Keratinocyte (primary cell): Measurements from ENCODE around the gene NPM3. TPM values are rescaled to one million over a fixed set of nuclear protein-coding genes. Genes with fewer than 3 reads are reported as not detected.

Experiments used
- DNase-seq: peaks from one replicate; pipeline ENCODE4 v3.0.0-alpha.2; 2011; ENCODE audit warnings: low read depth, missing footprints, low spot score
- FAIRE-seq: peaks from 2 replicates; lab custom pipeline; 2011; peaks lifted over from hg19 to GRCh38; lab: Jason Lieb, UNC
- H2AFZ ChIP-seq: 2 replicates; pipeline ENCODE4 v1.6.0; 2012; ENCODE audit warnings: low read length, control low read depth, inconsistent platforms; ENCODE audit not compliant: control insufficient read depth
- H3K27ac ChIP-seq: 2 replicates; pipeline ENCODE4 v1.5.1; 2011; ENCODE audit warnings: low read length; ENCODE audit not compliant: control insufficient read depth, insufficient read depth
- H3K27me3 ChIP-seq: 3 replicates; pipeline ENCODE4 v1.6.0; 2011; ENCODE audit warnings: low read length; ENCODE audit not compliant: control insufficient read depth, insufficient read depth; ENCODE audit errors: extremely low read depth
- H3K36me3 ChIP-seq, 2 experiments: 2 replicates in 1 of 2; 3 replicates in 1 of 2; pipeline ENCODE4 v1.5.1; 2011; ENCODE audit warnings: low read length in 2 of 2, mild to moderate bottlenecking in 1 of 2; ENCODE audit not compliant: control insufficient read depth in 2 of 2, insufficient read depth in 2 of 2; ENCODE audit errors: extremely low read depth in 1 of 2
- H3K4me1 ChIP-seq: 3 replicates; pipeline ENCODE4 v1.5.1; 2011; ENCODE audit warnings: low read length; ENCODE audit not compliant: control insufficient read depth, insufficient read depth; ENCODE audit errors: extremely low read depth
- H3K4me2 ChIP-seq: 3 replicates; pipeline ENCODE4 v1.6.0; 2011; ENCODE audit warnings: low read depth, low read length; ENCODE audit not compliant: control insufficient read depth, insufficient read depth; ENCODE audit errors: extremely low read depth
- H3K4me3 ChIP-seq, 3 experiments: fragments of 200-600 bp in 1 of 3; sonication (generic) in 1 of 3; 2 replicates in 2 of 3; 3 replicates in 1 of 3; pipeline ENCODE4 v1.5.1; 2011 to 2016; ENCODE audit warnings: low read length in 3 of 3, mild to moderate bottlenecking in 3 of 3, control low read depth in 2 of 3, inconsistent platforms in 1 of 3, low read depth in 1 of 3, mixed read lengths in 1 of 3, mixed run types in 1 of 3, moderate library complexity in 1 of 3; ENCODE audit not compliant: control insufficient read depth in 2 of 3, insufficient read depth in 2 of 3; ENCODE audit errors: extremely low read depth in 1 of 3
- H3K79me2 ChIP-seq: 2 replicates; pipeline ENCODE4 v1.6.0; 2012; ENCODE audit warnings: low read length; ENCODE audit not compliant: control insufficient read depth, insufficient read depth
- H3K9ac ChIP-seq: 3 replicates; pipeline ENCODE4 v1.6.0; 2011; ENCODE audit warnings: low read length; ENCODE audit not compliant: control insufficient read depth, insufficient read depth; ENCODE audit errors: extremely low read depth
- H3K9me1 ChIP-seq: 3 replicates; pipeline ENCODE4 v1.6.0; 2011; ENCODE audit warnings: low read length; ENCODE audit not compliant: control insufficient read depth, insufficient read depth; ENCODE audit errors: extremely low read depth
- H3K9me3 ChIP-seq: 2 replicates; pipeline ENCODE4 v1.5.1; 2012; ENCODE audit warnings: low read depth, low read length; ENCODE audit not compliant: control insufficient read depth
- H4K20me1 ChIP-seq: 3 replicates; pipeline ENCODE4 v1.6.0; 2011; ENCODE audit warnings: low read length; ENCODE audit not compliant: control insufficient read depth, insufficient read depth; ENCODE audit errors: extremely low read depth
- CTCF ChIP-seq, 3 experiments: IDR thresholded peaks in 1 of 3; conservative IDR thresholded peaks in 1 of 3; optimal IDR thresholded peaks in 1 of 3; 2 replicates in 2 of 3; 3 replicates in 1 of 3; pipeline versions ENCODE3 to v1.5.1; 2011; ENCODE audit warnings: low read length in 3 of 3, mild to moderate bottlenecking in 3 of 3, moderate library complexity in 2 of 3, control low read depth in 1 of 3, inconsistent platforms in 1 of 3; ENCODE audit not compliant: insufficient read depth in 2 of 3; ENCODE audit errors: extremely low read depth in 1 of 3
- EZH2 ChIP-seq: IDR thresholded peaks from one replicate; pipeline ENCODE4 v1.6.1; 2012; ENCODE audit warnings: inconsistent platforms, mild to moderate bottlenecking, low read length, moderate library complexity
- dilution Hi-C: fragments of 300-500 bp; cut with MboI; formaldehyde crosslinking; loops from one replicate; pipeline ENCODE4 v1.7.0; 2020; ENCODE audit warnings: low sequenced_read_pairs; ENCODE audit not compliant: extremely low pct_ligation_motif_present
- polyA plus RNA-seq, 5 experiments: library from polyadenylated mRNA; depleted of rRNA in 3 of 5; stranded (reverse) in 3 of 5; stranded (forward) in 1 of 5; unstranded in 1 of 5; fragments of >200 nt; gene quantifications; 1 replicate in 1 of 5; 2 replicates in 3 of 5; 3 replicates in 1 of 5; pipeline versions ENCODE4 v1.2.1 to v1.2.3, GENCODE V29; 2011 to 2012; ENCODE audit warnings: missing spikeins in 2 of 5, low read depth in 1 of 5, low replicate concordance in 1 of 5

The NPM3 gene
- polyA plus RNA-seq, 1 donor (not counting 4 experiments of a cell fraction or from before 2014, with no cell fraction given): 77.2 TPM

- H2AFZ ChIP-seq: no peak overlapping the region
- H3K4me2 ChIP-seq: no peak overlapping the region
- dilution Hi-C loops: no loop called here
- no peaks in the 10 kb centered on the region for H3K79me2 ChIP-seq
- H4K20me1 ChIP-seq: no peaks in the 10 kb centered on the region
- H3K27me3 ChIP-seq: peaks cover 65% of the 10 kb centered on the region
- no peaks in the 10 kb centered on the region for H3K36me3 ChIP-seq
- H3K9me3 ChIP-seq: no peaks in the 10 kb centered on the region
- H3K27ac ChIP-seq: no peak overlapping the region
- H3K9ac ChIP-seq: no peak overlapping the region
- FAIRE-seq (no peak), DNase-seq (no peak)
- H3K4me3 ChIP-seq: no peak overlapping the region
- no peaks in the 10 kb centered on the region for H3K9me1 ChIP-seq
- TF ChIP-seq EZH2 (no peak), CTCF (optimal IDR thresholded peaks at IDR 0.05 in 1 of 3, IDR thresholded peaks at IDR 0.05 in 1 of 3, conservative IDR thresholded peaks at IDR 0.05 in 1 of 3; ENCODE audit: extremely low read depth in 1 of 3, insufficient read depth in 2 of 3, low read length in 3 of 3) (no peak)
- H3K4me1 ChIP-seq: no peaks in the 10 kb centered on the region
These were observed 15.1 kb downstream of the NPM3 start for GRCh38 chr10:101767966-101768790.

GRCh38 chr10:101767600-101767945, 15.7 kb downstream of the NPM3 start:
- Histone ChIP-seq H3K4me3 (no peak overlapping the region), H3K9me1 (no peaks in the 10 kb centered on the region), H2AFZ (no peak overlapping the region), H3K9ac (no peak overlapping the region), H3K79me2 (no peaks in the 10 kb centered on the region), H3K27ac (no peak overlapping the region), H3K4me1 (no peaks in the 10 kb centered on the region), H3K36me3 (no peaks in the 10 kb centered on the region), H3K27me3 (peaks cover 59% of the 10 kb centered on the region), H4K20me1 (no peaks in the 10 kb centered on the region), H3K9me3 (no peaks in the 10 kb centered on the region), H3K4me2 (no peak overlapping the region)
- dilution Hi-C loops: no loop called here
- FAIRE-seq: no peak
- no peak for TF ChIP-seq CTCF (optimal IDR thresholded peaks at IDR 0.05 in 1 of 3, IDR thresholded peaks at IDR 0.05 in 1 of 3, conservative IDR thresholded peaks at IDR 0.05 in 1 of 3; ENCODE audit: extremely low read depth in 1 of 3, insufficient read depth in 2 of 3, low read length in 3 of 3)
- DNase-seq: no peak
